GM13977 (cell line): ENCODE results near the gene LPAR1.

Experiments used
- DNase-seq: peaks from one replicate; pipeline ENCODE4 v3.0.0; 2012; ENCODE audit warnings: low spot score
- in situ Hi-C: fragments of 300-500 bp; cut with MboI; formaldehyde crosslinking; loops from one replicate; pipeline ENCODE4 v1.12.0; 2022; ENCODE audit warnings: low sequenced_read_pairs, low pct_unique_long_range_greater_than_20kb, mixed read lengths, inconsistent platforms; ENCODE audit not compliant: unreplicated experiment
- TF ChIP-seq, protein P1 (sequence below): IDR thresholded peaks from 2 replicates; pipeline ENCODE4 v1.5.1; 2012; ENCODE audit warnings: mild to moderate bottlenecking, control low read depth; ENCODE audit not compliant: insufficient read depth; ENCODE audit errors: extremely low read depth, missing control alignments

Gene LPAR1

DNA sequence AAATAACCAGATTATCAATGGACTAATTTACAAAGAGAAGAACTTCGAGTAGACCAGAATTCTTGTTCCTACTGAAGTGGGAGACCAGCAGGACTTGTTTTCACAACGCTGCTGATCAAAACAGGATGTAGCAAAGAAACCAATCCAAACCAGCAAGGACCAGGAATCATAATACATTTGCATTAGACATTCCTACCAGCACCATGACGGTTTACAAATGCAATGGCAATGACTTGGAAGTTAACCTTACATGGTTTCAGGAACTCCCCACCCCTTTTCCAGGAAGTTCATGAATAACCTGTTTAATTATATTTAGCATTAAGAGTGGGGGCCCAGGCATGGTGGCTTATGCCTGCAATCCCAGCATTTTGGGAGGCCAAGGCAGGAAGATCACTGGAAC is 100.0 kb downstream of the LPAR1 start:
- in situ Hi-C loops, result no loop called here
- no peak for DNase-seq
- TF ChIP-seq, protein P1, sequence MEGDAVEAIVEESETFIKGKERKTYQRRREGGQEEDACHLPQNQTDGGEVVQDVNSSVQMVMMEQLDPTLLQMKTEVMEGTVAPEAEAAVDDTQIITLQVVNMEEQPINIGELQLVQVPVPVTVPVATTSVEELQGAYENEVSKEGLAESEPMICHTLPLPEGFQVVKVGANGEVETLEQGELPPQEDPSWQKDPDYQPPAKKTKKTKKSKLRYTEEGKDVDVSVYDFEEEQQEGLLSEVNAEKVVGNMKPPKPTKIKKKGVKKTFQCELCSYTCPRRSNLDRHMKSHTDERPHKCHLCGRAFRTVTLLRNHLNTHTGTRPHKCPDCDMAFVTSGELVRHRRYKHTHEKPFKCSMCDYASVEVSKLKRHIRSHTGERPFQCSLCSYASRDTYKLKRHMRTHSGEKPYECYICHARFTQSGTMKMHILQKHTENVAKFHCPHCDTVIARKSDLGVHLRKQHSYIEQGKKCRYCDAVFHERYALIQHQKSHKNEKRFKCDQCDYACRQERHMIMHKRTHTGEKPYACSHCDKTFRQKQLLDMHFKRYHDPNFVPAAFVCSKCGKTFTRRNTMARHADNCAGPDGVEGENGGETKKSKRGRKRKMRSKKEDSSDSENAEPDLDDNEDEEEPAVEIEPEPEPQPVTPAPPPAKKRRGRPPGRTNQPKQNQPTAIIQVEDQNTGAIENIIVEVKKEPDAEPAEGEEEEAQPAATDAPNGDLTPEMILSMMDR, result no peak

- DNase-seq, result no peak
- TF ChIP-seq, protein P1, result no peak
- in situ Hi-C loops, result no loop called here
Measured at GRCh38 chr9:110936719-110937452, 101.4 kb downstream of the LPAR1 start.

DNA sequence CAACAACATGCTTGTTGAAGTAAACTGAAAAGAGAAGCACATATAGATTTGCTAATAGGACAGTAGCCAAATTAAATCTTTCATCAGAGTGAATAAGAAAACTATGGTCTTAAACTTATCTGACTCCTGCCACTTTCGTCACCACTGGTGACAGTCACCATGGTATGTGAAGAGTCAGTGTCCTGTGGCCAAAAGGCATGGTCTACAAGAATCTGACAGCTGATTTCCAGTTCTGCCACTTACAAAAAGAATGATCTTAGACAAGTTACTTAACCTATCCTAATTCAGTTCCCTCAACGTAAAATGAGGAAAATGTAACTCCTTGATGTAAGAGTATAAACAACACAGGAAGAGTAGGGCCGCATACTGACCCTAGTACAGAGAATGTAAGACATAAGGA is 102.0 kb downstream of the LPAR1 start:
- TF ChIP-seq, protein P1, result no peak
- DNase-seq, result no peak

GRCh38 chr9:110935829-110936228 is 102.4 kb downstream of the LPAR1 start:
- no peak for DNase-seq
- TF ChIP-seq, protein P1, result no peak
- in situ Hi-C loops, result no loop called here

More for the DNA sequence above, 102.0 kb downstream of the LPAR1 start:
- in situ Hi-C loops, result no loop called here

DNA sequence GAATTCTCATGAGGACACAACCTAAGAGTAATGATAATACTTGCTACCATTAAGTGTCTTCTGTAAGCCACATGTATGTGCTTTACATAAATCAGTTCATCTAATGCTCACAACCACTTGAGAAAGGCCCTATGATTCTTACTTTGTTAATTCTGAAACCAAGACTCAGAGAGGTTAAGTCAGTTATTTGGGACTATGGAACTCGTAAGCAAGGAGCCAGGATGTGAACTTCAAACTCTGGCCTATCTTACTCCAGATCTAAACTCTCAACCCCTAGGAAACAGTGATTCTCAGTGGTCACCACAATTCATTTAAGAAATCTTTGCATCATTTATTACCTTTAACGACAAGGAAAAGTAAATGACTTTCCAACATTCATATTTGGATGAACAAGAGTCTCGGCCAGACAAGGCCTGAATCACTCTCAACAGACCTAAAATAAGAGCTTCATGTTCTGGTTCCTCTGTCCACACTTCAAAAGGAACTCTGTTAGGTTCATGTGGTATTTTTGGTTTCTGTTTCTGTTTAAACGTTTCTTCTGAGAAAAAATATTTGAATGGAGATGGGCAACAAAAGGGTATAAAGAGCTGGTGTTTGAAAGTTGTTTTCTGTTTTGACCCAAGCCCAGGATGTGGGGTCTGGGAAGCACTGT is 104.8 kb downstream of the LPAR1 start:
- TF ChIP-seq, protein P1, result no peak
- DNase-seq, result peak; percentile 18
- in situ Hi-C loops, result no loop called here

GRCh38 chr9:110932863-110933262 is 105.4 kb downstream of the LPAR1 start:
- in situ Hi-C loops, result no loop called here
- TF ChIP-seq, protein P1, result no peak
- no peak for DNase-seq
